ENCODE data around the gene HBA2. TPM values are rescaled to one million over a fixed set of nuclear protein-coding genes. Genes with fewer than 3 reads are reported as not detected.

The HBA2 gene
- total and polyA plus RNA-seq, 2 experiments from 2014 or later = 1.9 to 7.8 TPM

- no peaks in the 10 kb centered on the region for H3K36me3 ChIP-seq (ENCODE audit: insufficient read depth)
- no peaks in the 10 kb centered on the region; the same call in 2 of the 3 replicates for H3K9me3 Mint-ChIP-seq
- peak within 1 kb of the TSS; percentile 56; the same call in 1 of the 2 replicates for H2AFZ ChIP-seq
- ATAC-seq (peak; percentile 16), DNase-seq (ENCODE audit: low spot score) (peak; percentile 71)
- peaks cover 4% of the 10 kb centered on the region; the same call in 2 of the 3 replicates for H3K4me1 Mint-ChIP-seq
- no peaks in the 10 kb centered on the region; the same call in 1 of the 2 replicates for H3K4me1 ChIP-seq (ENCODE audit: insufficient read depth)
- H3K79me2 ChIP-seq (replicated peaks; ENCODE audit: insufficient read depth) = no peaks in the 10 kb centered on the region
- no peak for TF ChIP-seq STAT1 (IDR thresholded peaks at IDR 0.05; ENCODE audit: unreplicated experiment)
- no peak for TF ChIP-seq ZNF114 (CRISPR knock-in tag; IDR thresholded peaks at IDR 0.05)
- peak; percentile 45 to 72 for TF ChIP-seq CTCF (conservative IDR thresholded peaks at IDR 0.05; ENCODE audit: low read depth in 2 of 2)
- peaks cover 23% of the 10 kb centered on the region; the same call in 1 of the 2 replicates for H3F3A ChIP-seq (replicated peaks; ENCODE audit: low read depth)
- no peak within 1 kb of the TSS for H3K27ac ChIP-seq (ENCODE audit: low read depth)
- H3K27ac Mint-ChIP-seq = no peak within 1 kb of the TSS
- peaks cover 6% of the 10 kb centered on the region; the same call in 2 of the 3 replicates for H3K36me3 Mint-ChIP-seq (ENCODE audit: low read depth)
- peak within 1 kb of the TSS; percentile 66 for H3K4me3 Mint-ChIP-seq
- peaks cover 8% of the 10 kb centered on the region for H4K20me1 ChIP-seq (replicated peaks; ENCODE audit: insufficient read depth)
- peaks cover 57% of the 10 kb centered on the region for H3K27me3 ChIP-seq (ENCODE audit: insufficient read depth)
- H3K4me3 ChIP-seq = peak within 1 kb of the TSS; percentile 53
- peak within 1 kb of the TSS; percentile 80 for H3K4me2 ChIP-seq
- no peaks in the 10 kb centered on the region for H3K9me2 ChIP-seq (ENCODE audit: insufficient read depth)
- peaks cover 53% of the 10 kb centered on the region for H3K27me3 Mint-ChIP-seq (ENCODE audit: insufficient read depth, low read depth, poor library complexity)
These were observed 7.5 kb downstream of the HBA2 start, which contains the start of gene HBQ1 for GRCh38 chr16:180101-180675. HBQ1 (plus strand) TSS chr16:180459; CDS start chr16:180487, 28 bp downstream.

GRCh38 chr16:180681-181564, 8.2 kb downstream of the HBA2 start:
- Mint-ChIP-seq H3K36me3 (ENCODE audit: low read depth) (peaks cover 12% of the 10 kb centered on the region; the same call in 2 of the 3 replicates), H3K4me1 (no peaks in the 10 kb centered on the region; the same call in 1 of the 3 replicates), H3K4me3 (peak overlapping the region; percentile 66), H3K9me3 (no peaks in the 10 kb centered on the region; the same call in 2 of the 3 replicates), H3K27ac (no peak overlapping the region), H3K27me3 (ENCODE audit: insufficient read depth, low read depth, poor library complexity) (peaks cover 46% of the 10 kb centered on the region)
- ATAC-seq (peak; percentile 73), DNase-seq (ENCODE audit: low spot score) (peak; percentile 92)
- peaks cover 8% of the 10 kb centered on the region for H4K20me1 ChIP-seq (replicated peaks; ENCODE audit: insufficient read depth)
- TF ChIP-seq POLR2AphosphoS5 (IDR thresholded peaks at IDR 0.05; ENCODE audit: low read depth) (peak; percentile 58; the same call in 1 of the 2 replicates), CREB1 (CRISPR knock-in tag; IDR thresholded peaks at IDR 0.05; ENCODE audit: low read depth) (0 out of 2 replicates have a peak, but pooled peaks have one; percentile 64), STAT1 (IDR thresholded peaks at IDR 0.05; ENCODE audit: unreplicated experiment) (no peak), ZNF114 (CRISPR knock-in tag; IDR thresholded peaks at IDR 0.05) (no peak), CTCF (conservative IDR thresholded peaks at IDR 0.05; ENCODE audit: low read depth in 2 of 2) (no peak)
- peak overlapping the region; percentile 80 for H3K4me2 ChIP-seq
- peaks cover 26% of the 10 kb centered on the region; the same call in 1 of the 2 replicates for H3F3A ChIP-seq (replicated peaks; ENCODE audit: low read depth)
- no peaks in the 10 kb centered on the region for H3K9me2 ChIP-seq (ENCODE audit: insufficient read depth)
- peak overlapping the region; percentile 56; the same call in 1 of the 2 replicates for H2AFZ ChIP-seq
- no peak overlapping the region for H3K27ac ChIP-seq (ENCODE audit: low read depth)
- H3K79me2 ChIP-seq (replicated peaks; ENCODE audit: insufficient read depth) = no peaks in the 10 kb centered on the region
- H3K36me3 ChIP-seq (ENCODE audit: insufficient read depth) = no peaks in the 10 kb centered on the region
- H3K4me3 ChIP-seq = peak overlapping the region; percentile 53
- H3K4me1 ChIP-seq (ENCODE audit: insufficient read depth) = no peaks in the 10 kb centered on the region; the same call in 1 of the 2 replicates
- H3K27me3 ChIP-seq (ENCODE audit: insufficient read depth) = peaks cover 50% of the 10 kb centered on the region
